PC-3 (cell line): ENCODE measurements around the gene MLKL. TPM values are rescaled to one million over a fixed set of nuclear protein-coding genes. Genes with fewer than 3 reads are reported as not detected.

Experiments used
- ATAC-seq: fragments of 200-7000 bp; cut with Tn5 transposase; 2 replicates; pipeline ENCODE4 v1.9.1; 2020; ENCODE audit warnings: mild to moderate bottlenecking, moderate library complexity
- BruUV-seq: library from RNA; stranded (reverse); fragments of 400-500 nt; replicated peaks from 2 replicates; lab custom pipeline; 2021; lab: Mats Ljungman, UMichigan
- CTCF ChIA-PET: fragments of 300-600 bp; sonication (Branson Sonifier 250); formaldehyde crosslinking; loops from one replicate; lab custom pipeline; 2022; ENCODE audit warnings: antibody characterized with exemption; lab: Charles Lee
- POLR2A ChIA-PET: fragments of 300-600 bp; sonication (Branson Sonifier 250); formaldehyde crosslinking; loops from one replicate; lab custom pipeline; 2022; ENCODE audit warnings: antibody characterized with exemption; ENCODE audit not compliant: unreplicated experiment; lab: Charles Lee
- DNase-seq: peaks from one replicate; pipeline ENCODE4 v3.0.0-alpha.2; 2015
- H2AFZ ChIP-seq: fragments of 300-600 bp; sonication (generic); 2 replicates; pipeline ENCODE4 v1.6.0; 2016; ENCODE audit warnings: antibody characterized with exemption, low read length
- H3F3A ChIP-seq: fragments of 300-600 bp; sonication (generic); one replicate; pipeline ENCODE4 v1.6.0; 2017; ENCODE audit warnings: antibody characterized with exemption, low read length, control low read depth, mild to moderate bottlenecking; ENCODE audit not compliant: unreplicated experiment
- H3K27ac ChIP-seq: fragments of 300-600 bp; sonication (generic); 2 replicates; pipeline ENCODE4 v1.5.1; 2016; ENCODE audit warnings: mild to moderate bottlenecking, low read length
- H3K27me3 ChIP-seq: fragments of 300-600 bp; sonication (generic); 2 replicates; pipeline ENCODE4 v1.6.1; 2016; ENCODE audit warnings: low read length, mixed read lengths
- H3K36me3 ChIP-seq: fragments of 300-600 bp; sonication (generic); 2 replicates; pipeline ENCODE4 v1.6.1; 2016; ENCODE audit warnings: low read depth, mixed run types, low read length, mixed read lengths
- H3K4me1 ChIP-seq: fragments of 300-600 bp; sonication (generic); 2 replicates; pipeline ENCODE4 v1.5.1; 2016; ENCODE audit warnings: low read length; ENCODE audit not compliant: insufficient read depth
- H3K4me2 ChIP-seq: fragments of 300-600 bp; sonication (generic); 2 replicates; pipeline ENCODE4 v1.6.0; 2016; ENCODE audit warnings: low read length
- H3K4me3 ChIP-seq: fragments of 300-600 bp; sonication (generic); 2 replicates; pipeline ENCODE4 v1.5.1; 2016; ENCODE audit warnings: mild to moderate bottlenecking, low read length, mixed read lengths
- H3K79me2 ChIP-seq: fragments of 300-600 bp; sonication (generic); 2 replicates; pipeline ENCODE4 v1.6.1; 2017; ENCODE audit warnings: low read length, mixed read lengths
- H3K9ac ChIP-seq: fragments of 300-600 bp; sonication (generic); 2 replicates; pipeline ENCODE4 v1.6.0; 2016; ENCODE audit warnings: mild to moderate bottlenecking, low read length
- H3K9me2 ChIP-seq: fragments of 300-600 bp; sonication (generic); replicated peaks from 2 replicates; pipeline ENCODE4 v1.6.1; 2016; ENCODE audit warnings: mixed run types, low read length, mixed read lengths
- H3K9me3 ChIP-seq: fragments of 300-600 bp; sonication (generic); 2 replicates; pipeline ENCODE4 v1.6.1; 2016; ENCODE audit warnings: low read length, mixed read lengths
- H4K20me1 ChIP-seq: fragments of 300-600 bp; sonication (generic); 2 replicates; pipeline ENCODE4 v1.6.1; 2016; ENCODE audit warnings: low read length, mixed read lengths
- CTCF ChIP-seq: fragments of 300-600 bp; sonication (generic); conservative IDR thresholded peaks from 2 replicates; pipeline ENCODE4 v1.5.1; 2017; ENCODE audit warnings: antibody characterized with exemption, low read depth, mild to moderate bottlenecking, low read length
- EZH2 ChIP-seq: fragments of 300-600 bp; sonication (generic); IDR thresholded peaks from one replicate; pipeline ENCODE4 v1.6.1; 2017; ENCODE audit warnings: antibody characterized with exemption, mild to moderate bottlenecking, low read length; ENCODE audit not compliant: unreplicated experiment
- EZH2phosphoT487 ChIP-seq: fragments of 300-600 bp; sonication (generic); IDR thresholded peaks from 2 replicates; pipeline ENCODE4 v1.6.1; 2018; ENCODE audit warnings: mild to moderate bottlenecking, antibody characterized with exemption, low read length, borderline replicate concordance
- intact Hi-C: fragments of 100-400 bp; cut with micrococcal nuclease; formaldehyde crosslinking; loops from 2 replicates; pipeline ENCODE4 v1.9.0; 2023
- total RNA-seq: library from RNA; depleted of rRNA; stranded (reverse); fragments of >200 nt; gene quantifications from 2 replicates; pipeline ENCODE4 v1.2.3, GENCODE V29; 2014

MLKL gene
- total RNA-seq, 1 experiment from 2014 or later, result 30.9 TPM

- BruUV-seq, result no TSS peak
- no peak for TF ChIP-seq EZH2phosphoT487
- no peak for TF ChIP-seq CTCF
Observed at GRCh38 chr16:74743668-74744299, 43.1 kb upstream of the MLKL start.

GRCh38 chr16:74743045-74743667, 42.5 kb upstream of the MLKL start:
- ChIA-PET CTCF (no interaction called here), POLR2A (no interaction called here)
- Histone ChIP-seq H3K9me2 (no peaks in the 10 kb centered on the region), H3K4me3 (peak overlapping the region; percentile 16; the same call in 1 of the 2 replicates), H3F3A (no peaks in the 10 kb centered on the region), H3K4me2 (peak overlapping the region; percentile 66), H3K27ac (peak overlapping the region; percentile 90), H3K4me1 (peaks cover 49% of the 10 kb centered on the region), H2AFZ (no peak overlapping the region), H3K79me2 (no peaks in the 10 kb centered on the region), H3K27me3 (no peaks in the 10 kb centered on the region), H3K36me3 (no peaks in the 10 kb centered on the region), H3K9ac (peak overlapping the region; percentile 78), H4K20me1 (no peaks in the 10 kb centered on the region), H3K9me3 (no peaks in the 10 kb centered on the region)
- TF ChIP-seq CTCF, result no peak
- TF ChIP-seq EZH2, result no peak
- TF ChIP-seq EZH2phosphoT487, result no peak
- ATAC-seq (no peak; the same call in 1 of the 2 replicates), DNase-seq (peak; percentile 8)
- BruUV-seq, result TSS peak; percentile 97
- intact Hi-C loops, result loop anchor here (5.0 kb wide), 1 partner anchor 36 kb away; no protein-coding TSS in a partner anchor

More at GRCh38 chr16:74743668-74744299, 43.1 kb upstream of the MLKL start:
- Histone ChIP-seq H3K36me3 (no peaks in the 10 kb centered on the region), H3K9me2 (no peaks in the 10 kb centered on the region), H2AFZ (peak overlapping the region; percentile 51; the same call in 1 of the 2 replicates), H3K27me3 (no peaks in the 10 kb centered on the region), H3K4me3 (peak overlapping the region; percentile 16; the same call in 1 of the 2 replicates), H3K9me3 (no peaks in the 10 kb centered on the region), H4K20me1 (no peaks in the 10 kb centered on the region), H3K27ac (peak overlapping the region; percentile 90), H3K4me2 (peak overlapping the region; percentile 66), H3K9ac (peak overlapping the region; percentile 78), H3F3A (no peaks in the 10 kb centered on the region), H3K4me1 (peaks cover 43% of the 10 kb centered on the region), H3K79me2 (no peaks in the 10 kb centered on the region)
- intact Hi-C loops, result loop anchor here (5.0 kb wide), 1 partner anchor 36 kb away; no protein-coding TSS in a partner anchor
- DNase-seq, result peak; percentile 95
- ChIA-PET POLR2A (interaction anchor here (0.6 kb wide), 1 partner anchor 238 kb away, joined by 4 read pairs; no protein-coding TSS in a partner anchor), CTCF (interaction anchor here (0.5 to 1.0 kb wide), 3 partner anchors 119 to 518 kb away, joined by 3 to 6 read pairs (median 4); no protein-coding TSS in a partner anchor)
- peak; percentile 77 for ATAC-seq
